H9 (cell line): ENCODE results near the gene ARG1. TPM values are rescaled to one million over a fixed set of nuclear protein-coding genes. Genes with fewer than 3 reads are reported as not detected.

Experiments
- DNase-seq: peaks from one replicate; pipeline ENCODE4 v3.0.0-alpha.2; 2017
- H2AFZ ChIP-seq: one replicate; pipeline ENCODE4 v1.6.1; 2013; ENCODE audit warnings: mild to moderate bottlenecking, low read length, control low read depth, moderate library complexity
- H2AK5ac ChIP-seq: 2 replicates; pipeline ENCODE4 v1.6.1; 2013; ENCODE audit warnings: low read length, control low read depth, mixed read lengths; ENCODE audit not compliant: insufficient read length
- H2BK120ac ChIP-seq: one replicate; pipeline ENCODE4 v1.6.1; 2013; ENCODE audit warnings: low read depth, mild to moderate bottlenecking, low read length, control low read depth, inconsistent platforms; ENCODE audit not compliant: poor library complexity, severe bottlenecking
- H2BK12ac ChIP-seq: 2 replicates; pipeline ENCODE4 v1.6.1; 2013; ENCODE audit warnings: low read length, control low read depth, mixed read lengths, low read depth; ENCODE audit not compliant: insufficient read length
- H2BK15ac ChIP-seq: 2 replicates; pipeline ENCODE4 v1.6.1; 2013; ENCODE audit warnings: low read depth, low read length, control low read depth
- H2BK20ac ChIP-seq: one replicate; pipeline ENCODE4 v1.6.1; 2013; ENCODE audit warnings: low read depth, mild to moderate bottlenecking, low read length, control low read depth, inconsistent platforms; ENCODE audit not compliant: poor library complexity, severe bottlenecking
- H2BK5ac ChIP-seq: 2 replicates; pipeline ENCODE4 v1.6.1; 2013; ENCODE audit warnings: low read length, control low read depth, mixed read lengths; ENCODE audit not compliant: insufficient read length
- H3K14ac ChIP-seq: 2 replicates; pipeline ENCODE4 v1.6.1; 2013; ENCODE audit warnings: low read length, control low read depth; ENCODE audit not compliant: insufficient read depth
- H3K18ac ChIP-seq: 2 replicates; pipeline ENCODE4 v1.6.1; 2013; ENCODE audit warnings: low read depth, mild to moderate bottlenecking, mixed read lengths, low read length, control low read depth; ENCODE audit not compliant: insufficient read length
- H3K23ac ChIP-seq: 2 replicates; pipeline ENCODE4 v1.6.1; 2013; ENCODE audit warnings: low read length, control low read depth, mixed read lengths, low read depth; ENCODE audit not compliant: insufficient read length
- H3K23me2 ChIP-seq: 2 replicates; pipeline ENCODE4 v1.6.1; 2013; ENCODE audit warnings: low read depth, mild to moderate bottlenecking, mixed read lengths, low read length, control low read depth; ENCODE audit not compliant: insufficient read length, poor library complexity, severe bottlenecking
- H3K27ac ChIP-seq: 2 replicates; pipeline ENCODE4 v1.5.1; 2013; ENCODE audit warnings: low read length, control low read depth, mixed read lengths, low read depth; ENCODE audit not compliant: insufficient read length
- H3K27me3 ChIP-seq: 2 replicates; pipeline ENCODE4 v1.6.1; 2013; ENCODE audit warnings: low read length, control low read depth, inconsistent platforms; ENCODE audit not compliant: insufficient read depth
- H3K4ac ChIP-seq: 2 replicates; pipeline ENCODE4 v1.6.1; 2013; ENCODE audit warnings: low read depth, mild to moderate bottlenecking, control low read depth, inconsistent platforms, low read length, moderate library complexity
- H3K4me1 ChIP-seq: 2 replicates; pipeline ENCODE4 v1.6.1; 2013; ENCODE audit warnings: low read length, control low read depth, inconsistent platforms; ENCODE audit not compliant: insufficient read depth
- H3K4me2 ChIP-seq: 2 replicates; pipeline ENCODE4 v1.6.1; 2013; ENCODE audit warnings: low read length, control low read depth, mixed read lengths; ENCODE audit not compliant: insufficient read length, insufficient read depth
- H3K56ac ChIP-seq: 2 replicates; pipeline ENCODE4 v1.6.1; 2013; ENCODE audit warnings: low read depth, mild to moderate bottlenecking, mixed read lengths, low read length, control low read depth; ENCODE audit not compliant: insufficient read length
- H3K79me1 ChIP-seq: 2 replicates; pipeline ENCODE4 v1.6.1; 2013; ENCODE audit warnings: low read depth, mild to moderate bottlenecking, moderate library complexity, low read length, control low read depth, inconsistent platforms; ENCODE audit not compliant: insufficient read depth, poor library complexity, severe bottlenecking
- H3K79me2 ChIP-seq: 2 replicates; pipeline ENCODE4 v1.6.1; 2013; ENCODE audit warnings: low read length, control low read depth, inconsistent platforms; ENCODE audit not compliant: insufficient read depth
- H3K9ac ChIP-seq: 2 replicates; pipeline ENCODE4 v1.6.1; 2013; ENCODE audit warnings: low read length, control low read depth, mixed read lengths; ENCODE audit not compliant: insufficient read length; ENCODE audit errors: extremely low read depth
- H3K9me3 ChIP-seq: one replicate; pipeline ENCODE4 v1.6.1; 2013; ENCODE audit warnings: low read depth, low read length, inconsistent platforms; ENCODE audit not compliant: control insufficient read depth
- H3T11ph ChIP-seq: one replicate; pipeline ENCODE4 v1.6.1; 2013; ENCODE audit warnings: mild to moderate bottlenecking, low read length, control low read depth, inconsistent platforms
- H4K20me1 ChIP-seq: one replicate; pipeline ENCODE4 v1.6.1; 2013; ENCODE audit not compliant: control insufficient read depth, insufficient read length, insufficient read depth
- H4K5ac ChIP-seq: 2 replicates; pipeline ENCODE4 v1.6.1; 2013; ENCODE audit warnings: low read depth, mild to moderate bottlenecking, mixed read lengths, low read length, control low read depth; ENCODE audit not compliant: insufficient read length
- H4K8ac ChIP-seq: replicated peaks from 2 replicates; pipeline ENCODE4 v1.6.1; 2013; ENCODE audit warnings: low read length, control low read depth, mixed read lengths, low read depth; ENCODE audit not compliant: insufficient read length
- H4K91ac ChIP-seq: 2 replicates; pipeline ENCODE4 v1.6.1; 2013; ENCODE audit warnings: low read depth, mild to moderate bottlenecking, moderate library complexity, mixed read lengths, low read length, control low read depth; ENCODE audit not compliant: insufficient read length
- H3K27ac Mint-ChIP-seq, 3 experiments: 2 replicates in 2 of 3; 3 replicates in 1 of 3; pipeline ENCODE4 v1.8.0; 2020 to 2021; ENCODE audit warnings: mixed read lengths in 3 of 3, mild to moderate bottlenecking in 1 of 3, moderate library complexity in 1 of 3
- H3K27me3 Mint-ChIP-seq: 2 replicates; pipeline ENCODE4 v1.8.0; 2021; ENCODE audit warnings: low read depth, mild to moderate bottlenecking, moderate library complexity, mixed read lengths
- H3K36me3 Mint-ChIP-seq, 3 experiments: 2 replicates in 2 of 3; 3 replicates in 1 of 3; pipeline ENCODE4 v1.8.0; 2020 to 2021; ENCODE audit warnings: low read depth in 3 of 3, mixed read lengths in 3 of 3; ENCODE audit not compliant: insufficient read depth in 1 of 3
- H3K4me1 Mint-ChIP-seq, 2 experiments: 2 replicates each; pipeline ENCODE4 v1.8.0; 2020; ENCODE audit warnings: mixed read lengths in 2 of 2
- H3K4me3 Mint-ChIP-seq, 2 experiments: 2 replicates in 1 of 2; 3 replicates in 1 of 2; pipeline ENCODE4 v1.8.0; 2020 to 2021; ENCODE audit warnings: mild to moderate bottlenecking in 2 of 2, mixed read lengths in 2 of 2, moderate library complexity in 1 of 2
- H3K9me3 Mint-ChIP-seq, 2 experiments: 2 replicates in 1 of 2; 3 replicates in 1 of 2; pipeline ENCODE4 v1.8.0; 2020; ENCODE audit warnings: mild to moderate bottlenecking in 2 of 2, mixed read lengths in 2 of 2, moderate library complexity in 1 of 2
- CTCF ChIP-seq: fragments of 200-600 bp; sonication (generic); conservative IDR thresholded peaks from 3 replicates; pipeline ENCODE4 v1.8.0; 2021; ENCODE audit warnings: antibody characterized with exemption, mild to moderate bottlenecking
- WGBS: extraction: QIAGEN DNeasy Blood & Tissue Kit; methylation state at CpG from one replicate; pipeline ENCODE4 v1.1.7; 2013; ENCODE audit warnings: missing lambda C conversion rate, low lambda C conversion rate, mixed read lengths; ENCODE audit not compliant: insufficient read length; ENCODE audit errors: extremely low coverage; 5-methylcytosine and 5-hydroxymethylcytosine counted together
- total RNA-seq: library from RNA; stranded (reverse); gene quantifications from 2 replicates; pipeline ENCODE4 v1.2.1, GENCODE V29; 2021

Gene ARG1
- total RNA-seq, 1 experiment from 2014 or later: not detected

- Histone ChIP-seq H3K56ac (no peak overlapping the region), H3K27ac (no peak overlapping the region), H4K5ac (no peak overlapping the region), H3T11ph (no peak overlapping the region), H3K79me1 (no peaks in the 10 kb centered on the region), H3K4ac (no peak overlapping the region), H2BK120ac (no peak overlapping the region), H3K23me2 (no peaks in the 10 kb centered on the region), H3K4me1 (no peaks in the 10 kb centered on the region), H4K91ac (no peak overlapping the region), H2BK20ac (no peak overlapping the region), H2BK15ac (no peak overlapping the region), H3K23ac (no peak overlapping the region), H3K9me3 (no peaks in the 10 kb centered on the region), H4K8ac (no peak overlapping the region), H3K9ac (no peak overlapping the region), H2BK12ac (no peak overlapping the region), H2BK5ac (no peak overlapping the region), H4K20me1 (no peaks in the 10 kb centered on the region), H2AK5ac (no peak overlapping the region), H3K79me2 (no peaks in the 10 kb centered on the region), H2AFZ (no peak overlapping the region), H3K14ac (no peak overlapping the region), H3K18ac (no peak overlapping the region), H3K27me3 (no peaks in the 10 kb centered on the region), H3K4me2 (no peak overlapping the region)
- TF ChIP-seq CTCF: no peak
- Mint-ChIP-seq H3K4me3 (no peak overlapping the region), H3K27me3 (no peaks in the 10 kb centered on the region; the same call in 1 of the 2 replicates), H3K9me3 (no peaks in the 10 kb centered on the region), H3K4me1 (no peaks in the 10 kb centered on the region), H3K36me3 (no peaks in the 10 kb centered on the region), H3K27ac (no peak overlapping the region)
- no CpG with 5 or more reads among the region's 2 CpGs for WGBS
- no peak for DNase-seq
Measured at GRCh38 chr6:131549811-131550210, 23.2 kb upstream of the ARG1 start.
